SU-DHL-6 (cell line): ENCODE results near the gene OVOL3.

Source experiments
- H2AFZ ChIP-seq: fragments of 200-600 bp; sonication (generic); 2 replicates; pipeline ENCODE4 v1.6.1; 2014; ENCODE audit warnings: low read depth, mild to moderate bottlenecking, moderate library complexity, mixed read lengths, antibody characterized with exemption, low read length; ENCODE audit not compliant: severe bottlenecking
- H3F3A ChIP-seq: fragments of 200-600 bp; shearing (Covaris generic); 2 replicates; pipeline ENCODE4 v1.6.0; 2016; ENCODE audit warnings: antibody characterized with exemption, mild to moderate bottlenecking; ENCODE audit not compliant: insufficient read depth
- H3K27ac ChIP-seq: fragments of 200-600 bp; sonication (generic); 2 replicates; pipeline ENCODE4 v1.5.1; 2016; ENCODE audit warnings: low read depth, mild to moderate bottlenecking, low read length, moderate library complexity, mixed read lengths
- H3K27me3 ChIP-seq: fragments of 200-600 bp; sonication (generic), shearing (Covaris generic); 2 replicates; pipeline ENCODE4 v1.6.0; 2014; ENCODE audit warnings: mild to moderate bottlenecking, low read length
- H3K36me3 ChIP-seq: fragments of 200-600 bp; sonication (generic); 2 replicates; pipeline ENCODE4 v1.6.1; 2014; ENCODE audit warnings: mild to moderate bottlenecking, low read length, mixed read lengths
- H3K4me2 ChIP-seq: fragments of 300-600, 200-600 bp; shearing (Covaris generic), sonication (generic); 2 replicates; pipeline ENCODE4 v1.6.0; 2014; ENCODE audit warnings: low read length, low read depth, mild to moderate bottlenecking; ENCODE audit not compliant: poor library complexity, severe bottlenecking
- H3K4me3 ChIP-seq: fragments of 200-600 bp; sonication (generic); 2 replicates; pipeline ENCODE4 v1.5.1; 2014; ENCODE audit warnings: antibody characterized with exemption, low read length, mild to moderate bottlenecking, mixed read lengths; ENCODE audit not compliant: insufficient read depth, poor library complexity, severe bottlenecking
- H3K79me2 ChIP-seq: fragments of 200-600 bp; sonication (generic); 2 replicates; pipeline ENCODE4 v1.6.1; 2014; ENCODE audit warnings: mild to moderate bottlenecking, low read length, moderate library complexity; ENCODE audit not compliant: insufficient read depth
- H3K9ac ChIP-seq: fragments of 200-600 bp; sonication (generic); 2 replicates; pipeline ENCODE4 v1.7.0; 2014; ENCODE audit warnings: mild to moderate bottlenecking, low read length
- H3K9me2 ChIP-seq: fragments of 200-600 bp; sonication (generic); replicated peaks from 2 replicates; pipeline ENCODE4 v1.6.1; 2014; ENCODE audit warnings: low read length; ENCODE audit not compliant: insufficient read depth
- H3K9me3 ChIP-seq: fragments of 200-600 bp; sonication (generic); 2 replicates; pipeline ENCODE4 v1.6.1; 2014; ENCODE audit warnings: low read length, mixed read lengths; ENCODE audit not compliant: insufficient read depth
- H4K20me1 ChIP-seq: fragments of 200-600 bp; sonication (generic); 2 replicates; pipeline ENCODE4 v1.6.1; 2014; ENCODE audit warnings: low read depth, mild to moderate bottlenecking, antibody characterized with exemption, low read length, moderate library complexity, mixed read lengths
- EZH2phosphoT487 ChIP-seq: fragments of 200-600 bp; sonication (generic), shearing (Covaris generic); conservative IDR thresholded peaks from 2 replicates; pipeline ENCODE4 v1.6.1; 2018; ENCODE audit warnings: mild to moderate bottlenecking, antibody characterized with exemption, low read length, moderate library complexity, mixed read lengths
- TF ChIP-seq, protein P1 (sequence below): fragments of 200-600 bp; sonication (generic); IDR thresholded peaks from one replicate; pipeline ENCODE4 v1.5.1; 2017; ENCODE audit warnings: antibody characterized with exemption, mild to moderate bottlenecking, low read length, moderate library complexity; ENCODE audit not compliant: insufficient read depth, poor library complexity, severe bottlenecking

The OVOL3 gene

DNA sequence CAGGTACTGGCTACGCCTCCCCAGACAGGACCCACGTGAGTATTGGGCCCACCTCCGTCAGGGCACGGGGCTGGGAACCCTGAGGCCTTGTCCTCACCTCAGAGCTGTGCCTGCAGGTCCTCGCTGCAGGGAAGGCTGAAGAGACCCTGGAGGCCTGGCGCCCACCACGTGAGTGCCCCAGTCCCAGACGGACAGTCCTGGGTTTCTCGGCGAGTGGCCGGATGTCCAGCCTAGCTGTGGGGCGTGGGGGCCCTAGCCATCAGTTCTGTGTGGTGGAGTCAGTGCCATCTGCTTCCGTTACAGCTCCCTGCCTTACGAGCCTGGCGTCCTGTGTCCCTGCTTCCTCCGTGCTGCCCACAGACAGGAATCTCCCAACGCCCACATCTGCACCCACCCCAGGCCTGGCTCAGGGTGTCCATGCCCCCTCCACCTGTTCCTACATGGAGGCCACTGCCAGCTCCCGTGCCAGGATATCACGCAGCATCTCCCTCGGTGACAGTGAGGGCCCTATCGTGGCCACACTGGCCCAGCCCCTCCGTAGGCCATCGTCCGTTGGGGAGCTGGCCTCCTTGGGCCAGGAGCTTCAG lies 7.8 kb upstream of the OVOL3 start:
- H3K79me2 ChIP-seq: no peaks in the 10 kb centered on the region
- no peaks in the 10 kb centered on the region for H3K27me3 ChIP-seq
- H2AFZ ChIP-seq: no peak overlapping the region
- H3K27ac ChIP-seq: no peak overlapping the region
- no peak for TF ChIP-seq EZH2phosphoT487
- TF ChIP-seq, protein P1, sequence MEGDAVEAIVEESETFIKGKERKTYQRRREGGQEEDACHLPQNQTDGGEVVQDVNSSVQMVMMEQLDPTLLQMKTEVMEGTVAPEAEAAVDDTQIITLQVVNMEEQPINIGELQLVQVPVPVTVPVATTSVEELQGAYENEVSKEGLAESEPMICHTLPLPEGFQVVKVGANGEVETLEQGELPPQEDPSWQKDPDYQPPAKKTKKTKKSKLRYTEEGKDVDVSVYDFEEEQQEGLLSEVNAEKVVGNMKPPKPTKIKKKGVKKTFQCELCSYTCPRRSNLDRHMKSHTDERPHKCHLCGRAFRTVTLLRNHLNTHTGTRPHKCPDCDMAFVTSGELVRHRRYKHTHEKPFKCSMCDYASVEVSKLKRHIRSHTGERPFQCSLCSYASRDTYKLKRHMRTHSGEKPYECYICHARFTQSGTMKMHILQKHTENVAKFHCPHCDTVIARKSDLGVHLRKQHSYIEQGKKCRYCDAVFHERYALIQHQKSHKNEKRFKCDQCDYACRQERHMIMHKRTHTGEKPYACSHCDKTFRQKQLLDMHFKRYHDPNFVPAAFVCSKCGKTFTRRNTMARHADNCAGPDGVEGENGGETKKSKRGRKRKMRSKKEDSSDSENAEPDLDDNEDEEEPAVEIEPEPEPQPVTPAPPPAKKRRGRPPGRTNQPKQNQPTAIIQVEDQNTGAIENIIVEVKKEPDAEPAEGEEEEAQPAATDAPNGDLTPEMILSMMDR: no peak
- no peaks in the 10 kb centered on the region for H3K9me3 ChIP-seq
- no peaks in the 10 kb centered on the region for H3F3A ChIP-seq
- H4K20me1 ChIP-seq: no peaks in the 10 kb centered on the region
- no peak overlapping the region for H3K4me2 ChIP-seq
- H3K9me2 ChIP-seq: no peaks in the 10 kb centered on the region
- H3K9ac ChIP-seq: no peak overlapping the region
- H3K36me3 ChIP-seq: 0 out of 2 replicates have a peak, but pooled peaks cover 3% of the 10 kb centered on the region
- no peak overlapping the region for H3K4me3 ChIP-seq

DNA sequence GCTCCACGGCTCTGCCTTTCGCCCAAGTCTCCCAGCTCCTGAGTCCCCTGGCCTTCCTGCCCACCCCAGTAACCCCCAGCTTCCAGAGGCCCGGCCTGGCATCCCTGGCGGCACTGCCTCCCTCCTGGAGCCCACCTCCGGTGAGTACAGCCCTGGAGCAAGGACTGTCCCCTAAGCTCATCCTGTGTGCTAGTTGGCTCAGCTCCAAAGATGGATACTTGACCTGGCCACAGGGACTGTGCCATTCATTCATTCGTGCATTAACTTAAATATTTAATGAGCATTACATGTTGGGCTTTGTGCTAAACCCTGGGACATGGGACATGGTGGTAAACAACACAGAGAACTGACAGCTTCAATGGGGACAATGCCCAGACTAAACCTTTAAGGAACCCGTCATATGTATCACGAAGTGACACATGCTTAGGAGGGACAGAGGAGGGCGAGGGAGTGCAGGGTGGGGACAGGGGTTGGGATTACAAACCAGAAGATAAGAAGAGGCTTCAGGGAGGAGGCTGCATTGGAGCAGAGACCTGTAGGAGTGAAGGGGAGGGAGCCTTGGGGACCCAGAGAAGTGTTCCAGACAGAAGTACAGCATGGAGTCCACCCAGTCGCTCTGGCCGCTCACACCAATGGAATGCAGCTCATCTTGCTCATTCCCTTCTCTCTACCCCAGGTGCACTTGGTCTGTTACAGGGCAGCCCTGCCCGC lies 6.9 kb upstream of the OVOL3 start:
- Histone ChIP-seq H3K79me2 (no peaks in the 10 kb centered on the region), H2AFZ (no peak overlapping the region), H3K4me2 (no peak overlapping the region), H3K36me3 (0 out of 2 replicates have a peak, but pooled peaks cover 3% of the 10 kb centered on the region), H3K4me3 (no peak overlapping the region), H3K27me3 (no peaks in the 10 kb centered on the region), H3F3A (no peaks in the 10 kb centered on the region), H3K27ac (no peak overlapping the region), H3K9me3 (no peaks in the 10 kb centered on the region), H3K9ac (no peak overlapping the region), H3K9me2 (no peaks in the 10 kb centered on the region), H4K20me1 (no peaks in the 10 kb centered on the region)
- TF ChIP-seq, protein P1: no peak
- no peak for TF ChIP-seq EZH2phosphoT487

- Histone ChIP-seq H3K9me3 (no peaks in the 10 kb centered on the region), H2AFZ (no peak overlapping the region), H3K27ac (no peak overlapping the region), H3F3A (no peaks in the 10 kb centered on the region), H4K20me1 (no peaks in the 10 kb centered on the region), H3K4me3 (no peak overlapping the region), H3K4me2 (no peak overlapping the region), H3K79me2 (no peaks in the 10 kb centered on the region), H3K27me3 (no peaks in the 10 kb centered on the region), H3K9me2 (no peaks in the 10 kb centered on the region), H3K9ac (no peak overlapping the region), H3K36me3 (0 out of 2 replicates have a peak, but pooled peaks cover 3% of the 10 kb centered on the region)
- TF ChIP-seq EZH2phosphoT487: no peak
- TF ChIP-seq, protein P1: no peak
These were observed 4.5 kb upstream of the OVOL3 start for GRCh38 chr19:36106441-36106840.
